Stimulated activated CD8-positive, alpha-beta memory T cell treated with anti-CD3 and anti-CD28 coated beads, Interleukin-15, amount 100 ng/mL, for 4 hours (primary cell): ENCODE data around the gene ISYNA1.

Experiments used
- DNase-seq, 2 donors: peaks; one replicate each; pipeline ENCODE4 v3.0.0-alpha.2; 2020; ENCODE audit warnings: low read depth in 2 of 2

ISYNA1 gene

GRCh38 chr19:18467978-18468377 is 30.0 kb upstream of the ISYNA1 start:
- no peak for DNase-seq

DNA sequence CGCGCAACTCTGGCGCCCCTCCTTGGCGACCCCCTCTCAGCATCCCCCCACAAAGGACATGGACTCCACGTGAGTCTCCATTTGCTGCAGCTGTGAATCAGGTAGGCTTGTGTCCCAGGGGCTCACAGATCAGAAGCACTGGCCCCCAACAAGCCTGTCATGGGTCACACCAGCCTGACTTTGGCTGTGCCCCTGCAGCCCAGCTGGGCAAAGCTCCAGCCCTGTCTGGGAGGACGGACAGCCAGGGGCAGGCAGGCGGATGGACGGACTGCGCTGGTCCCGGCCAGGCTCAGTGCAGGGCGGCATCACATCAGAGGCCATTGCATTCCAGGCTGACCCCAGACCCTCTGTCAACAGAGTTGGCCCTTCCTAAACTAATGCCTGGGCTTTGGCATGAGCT is 28.4 kb upstream of the ISYNA1 start:
- no peak for DNase-seq

DNA sequence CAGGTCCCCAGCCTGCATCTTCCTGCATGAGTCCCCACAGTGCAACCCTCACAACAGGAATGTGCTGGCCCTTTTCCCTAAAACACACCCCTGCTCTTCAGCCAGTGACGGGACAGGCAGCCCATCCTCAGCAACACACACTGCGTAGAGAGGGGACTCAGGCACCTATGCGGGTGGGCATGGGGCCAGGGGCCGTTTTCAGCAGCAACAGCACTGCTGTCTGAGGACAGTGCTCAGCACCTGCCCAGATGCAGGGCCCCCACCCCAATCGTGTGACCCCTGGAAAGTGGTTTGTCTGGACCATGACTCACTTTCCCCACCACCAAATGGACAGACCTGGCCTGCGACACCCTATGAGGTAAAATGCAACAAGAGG is 28.0 kb upstream of the ISYNA1 start:
- no peak for DNase-seq

DNA sequence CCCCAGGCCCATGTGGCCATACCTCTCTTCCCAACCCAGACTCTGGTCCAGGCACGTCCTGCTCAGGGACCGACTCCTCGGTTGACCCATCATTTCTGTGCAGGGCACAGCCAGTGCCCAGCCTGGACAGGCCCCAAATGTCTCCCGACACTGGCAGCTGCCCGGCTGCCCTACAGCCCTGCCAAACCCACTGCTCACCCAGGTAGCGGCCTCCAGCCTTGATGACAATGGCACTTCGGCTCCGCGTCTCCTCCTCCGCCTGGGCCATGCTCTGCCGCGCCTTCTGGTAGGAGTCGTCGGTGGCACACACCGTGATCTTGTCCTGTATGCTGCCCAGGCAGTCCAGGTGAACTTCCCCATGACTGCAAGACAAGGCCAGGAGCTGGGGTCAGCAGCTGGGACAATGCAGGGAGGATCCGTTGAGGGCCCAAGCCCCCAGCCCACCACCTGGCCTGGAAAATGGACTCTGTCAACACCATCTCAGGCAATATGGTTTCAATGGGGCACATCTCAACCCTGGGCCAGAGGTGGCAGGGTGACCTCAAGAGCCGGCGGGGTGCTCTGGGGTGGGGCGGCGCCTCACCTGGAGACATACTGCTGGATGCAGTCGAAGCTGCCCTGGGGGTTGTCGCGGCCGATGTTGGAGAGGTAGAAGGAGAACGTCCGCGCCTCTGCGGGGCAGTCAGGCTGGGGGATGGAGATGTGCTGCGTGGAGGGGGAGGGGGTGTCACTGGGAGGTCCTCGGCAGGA is 27.5 kb upstream of the ISYNA1 start:
- no peak for DNase-seq

GRCh38 chr19:18464646-18465045 is 26.7 kb upstream of the ISYNA1 start:
- DNase-seq = no peak

GRCh38 chr19:18461471-18461870 is 23.5 kb upstream of the ISYNA1 start:
- no peak for DNase-seq

- no peak for DNase-seq
These were observed 23.0 kb upstream of the ISYNA1 start for GRCh38 chr19:18460900-18461299.

- DNase-seq = no peak
These were observed 19.8 kb upstream of the ISYNA1 start for GRCh38 chr19:18457483-18458331.

- no peak for DNase-seq
These were observed 19.0 kb upstream of the ISYNA1 start for GRCh38 chr19:18456974-18457373.

GRCh38 chr19:18456279-18456678 is 18.3 kb upstream of the ISYNA1 start:
- no peak for DNase-seq

- no peak for DNase-seq
These were observed 15.5 kb upstream of the ISYNA1 start for GRCh38 chr19:18453269-18454024.

DNA sequence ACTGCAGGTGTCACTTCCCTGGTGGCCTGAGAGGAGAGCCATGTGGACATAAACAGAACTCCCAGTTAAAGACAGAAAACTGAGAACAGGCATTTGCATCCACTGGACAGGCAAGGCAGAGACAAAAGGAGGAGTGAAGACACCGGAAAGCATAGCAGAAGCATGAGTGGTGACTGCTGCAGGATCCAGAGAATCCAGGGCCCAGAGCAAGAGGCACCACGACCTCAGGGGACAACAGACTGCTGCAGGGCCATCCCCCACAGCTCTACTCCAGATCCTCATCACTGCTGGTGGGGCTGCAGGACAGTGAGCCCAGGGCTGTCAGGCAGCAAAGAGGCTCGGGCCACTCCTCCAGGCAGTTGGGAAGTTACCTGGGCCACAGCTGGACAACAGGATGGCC is 14.5 kb upstream of the ISYNA1 start:
- DNase-seq = no peak

- DNase-seq = peak; percentile 63 to 65
These were observed 13.3 kb upstream of the ISYNA1 start for GRCh38 chr19:18450931-18451836.

GRCh38 chr19:18450021-18450930 is 12.3 kb upstream of the ISYNA1 start:
- DNase-seq = no peak

DNA sequence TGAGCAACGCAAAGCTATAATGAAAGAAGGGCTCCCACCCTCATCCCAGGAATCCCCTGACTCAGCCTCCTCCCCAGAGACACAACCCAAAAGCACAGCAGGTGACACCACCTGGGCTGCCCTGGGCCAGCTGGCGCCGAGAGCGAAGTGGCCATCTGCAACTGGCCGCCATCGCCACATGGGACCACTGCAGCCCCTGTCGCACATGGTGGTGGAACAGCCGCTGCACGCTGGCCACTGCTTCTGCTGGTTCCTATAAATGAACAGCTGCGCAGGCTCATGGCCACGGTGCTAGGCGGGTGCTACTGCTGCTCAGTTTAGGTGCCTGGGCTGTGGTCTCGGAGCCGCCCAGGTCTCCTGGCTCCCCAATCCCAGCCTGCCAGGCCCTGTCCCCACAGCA is 11.6 kb upstream of the ISYNA1 start:
- no peak for DNase-seq

- no peak for DNase-seq
These were observed 9.0 kb upstream of the ISYNA1 start for GRCh38 chr19:18446811-18447359.

GRCh38 chr19:18446145-18446810 is 8.3 kb upstream of the ISYNA1 start:
- DNase-seq = no peak

DNA sequence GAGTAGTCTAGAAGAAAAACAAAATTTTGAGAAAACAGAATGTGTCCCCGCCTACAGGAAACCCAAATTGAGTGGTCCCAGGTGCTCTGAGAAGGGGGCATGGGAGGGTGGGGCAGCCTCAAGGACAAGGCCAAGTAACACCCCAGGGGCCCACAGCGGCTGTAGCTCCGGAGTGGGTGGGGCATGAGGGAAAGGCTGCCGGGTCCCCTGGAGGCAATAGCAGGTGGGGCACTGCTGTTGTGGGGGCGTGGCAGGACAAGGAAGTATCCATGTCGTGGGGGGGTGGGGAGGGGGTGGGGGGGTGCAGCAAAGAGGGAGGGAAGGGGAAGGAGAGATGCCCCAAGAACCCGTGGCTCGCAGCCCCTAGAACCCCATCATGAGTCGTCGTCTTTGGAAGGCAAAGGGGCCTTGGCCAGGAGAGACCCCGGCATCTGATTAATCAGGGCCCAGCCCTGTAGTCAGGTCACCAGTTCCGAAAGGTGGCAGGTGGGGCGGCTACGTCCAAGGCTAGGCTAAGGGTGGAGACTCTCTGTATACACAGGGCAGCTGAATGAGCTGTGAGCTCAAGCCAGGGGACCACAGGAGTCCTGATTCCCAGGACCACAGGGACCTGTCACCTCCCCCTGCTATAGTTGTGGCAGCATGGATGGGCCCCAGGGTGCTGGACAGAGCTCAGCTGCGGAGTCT is 7.5 kb upstream of the ISYNA1 start:
- no peak for DNase-seq

- no peak for DNase-seq
These were observed 6.6 kb upstream of the ISYNA1 start for GRCh38 chr19:18444513-18444912.
